Astrocyte of the spinal cord (primary cell): Measurements from ENCODE around the gene BCL6.

Source experiments
- DNase-seq: peaks from one replicate; pipeline ENCODE4 v3.0.0; 2011; ENCODE audit warnings: low read depth, low spot score
- H3K4me3 ChIP-seq: 2 replicates; pipeline ENCODE4 v1.5.1; 2011; ENCODE audit warnings: low read depth, mild to moderate bottlenecking, low read length, moderate library complexity
- in situ Hi-C: cut with HindIII; loops from 2 replicates; pipeline ENCODE4 v1.10.0; 2017; ENCODE audit warnings: low sequenced_read_pairs
- TF ChIP-seq, protein P1 (sequence below): IDR thresholded peaks from 2 replicates; pipeline ENCODE4 v1.5.1; 2012; ENCODE audit warnings: low read depth, mild to moderate bottlenecking, low read length, inconsistent platforms

Gene BCL6

DNA sequence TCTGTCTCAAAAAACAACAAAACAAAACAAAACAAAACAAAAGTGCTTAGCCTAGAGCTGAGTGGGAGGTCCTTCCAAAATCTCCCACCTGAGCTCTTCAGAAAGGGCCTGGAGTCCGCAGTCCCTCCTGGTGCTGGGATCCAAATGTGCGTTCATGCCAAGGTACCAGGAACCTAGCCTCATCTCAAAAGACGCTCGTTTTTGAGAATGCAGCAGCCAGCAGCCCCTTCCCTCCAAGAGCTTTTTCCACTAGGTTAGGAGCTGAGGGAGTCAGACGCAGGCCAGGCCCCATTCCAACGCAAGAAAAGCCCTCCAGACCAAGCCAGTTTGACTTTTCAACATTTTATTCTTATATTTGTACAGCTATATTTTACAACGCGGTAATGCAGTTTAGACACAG is 24.2 kb downstream of the BCL6 start:
- H3K4me3 ChIP-seq = no peak overlapping the region
- TF ChIP-seq, protein P1, sequence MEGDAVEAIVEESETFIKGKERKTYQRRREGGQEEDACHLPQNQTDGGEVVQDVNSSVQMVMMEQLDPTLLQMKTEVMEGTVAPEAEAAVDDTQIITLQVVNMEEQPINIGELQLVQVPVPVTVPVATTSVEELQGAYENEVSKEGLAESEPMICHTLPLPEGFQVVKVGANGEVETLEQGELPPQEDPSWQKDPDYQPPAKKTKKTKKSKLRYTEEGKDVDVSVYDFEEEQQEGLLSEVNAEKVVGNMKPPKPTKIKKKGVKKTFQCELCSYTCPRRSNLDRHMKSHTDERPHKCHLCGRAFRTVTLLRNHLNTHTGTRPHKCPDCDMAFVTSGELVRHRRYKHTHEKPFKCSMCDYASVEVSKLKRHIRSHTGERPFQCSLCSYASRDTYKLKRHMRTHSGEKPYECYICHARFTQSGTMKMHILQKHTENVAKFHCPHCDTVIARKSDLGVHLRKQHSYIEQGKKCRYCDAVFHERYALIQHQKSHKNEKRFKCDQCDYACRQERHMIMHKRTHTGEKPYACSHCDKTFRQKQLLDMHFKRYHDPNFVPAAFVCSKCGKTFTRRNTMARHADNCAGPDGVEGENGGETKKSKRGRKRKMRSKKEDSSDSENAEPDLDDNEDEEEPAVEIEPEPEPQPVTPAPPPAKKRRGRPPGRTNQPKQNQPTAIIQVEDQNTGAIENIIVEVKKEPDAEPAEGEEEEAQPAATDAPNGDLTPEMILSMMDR = no peak
- in situ Hi-C loops = no loop called here
- DNase-seq = no peak

DNA sequence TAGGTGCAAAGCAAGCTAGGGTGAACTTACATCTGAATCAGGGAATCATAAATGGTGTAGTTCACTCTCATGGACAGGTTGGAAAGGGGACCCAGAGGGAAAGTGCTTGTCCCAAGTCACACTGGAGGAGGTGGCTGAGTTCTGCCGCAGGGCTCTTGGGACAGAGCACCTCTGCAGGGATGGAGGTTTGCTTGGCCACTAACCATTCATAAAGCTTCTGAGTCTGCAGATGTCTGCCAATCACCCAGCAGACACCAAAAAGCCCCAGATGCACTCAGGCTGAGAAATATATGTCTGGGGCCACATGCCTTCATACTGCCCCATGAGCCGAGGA is 25.0 kb downstream of the BCL6 start:
- no peak for DNase-seq
- in situ Hi-C loops = no loop called here
- no peak overlapping the region for H3K4me3 ChIP-seq
- TF ChIP-seq, protein P1 = no peak

DNA sequence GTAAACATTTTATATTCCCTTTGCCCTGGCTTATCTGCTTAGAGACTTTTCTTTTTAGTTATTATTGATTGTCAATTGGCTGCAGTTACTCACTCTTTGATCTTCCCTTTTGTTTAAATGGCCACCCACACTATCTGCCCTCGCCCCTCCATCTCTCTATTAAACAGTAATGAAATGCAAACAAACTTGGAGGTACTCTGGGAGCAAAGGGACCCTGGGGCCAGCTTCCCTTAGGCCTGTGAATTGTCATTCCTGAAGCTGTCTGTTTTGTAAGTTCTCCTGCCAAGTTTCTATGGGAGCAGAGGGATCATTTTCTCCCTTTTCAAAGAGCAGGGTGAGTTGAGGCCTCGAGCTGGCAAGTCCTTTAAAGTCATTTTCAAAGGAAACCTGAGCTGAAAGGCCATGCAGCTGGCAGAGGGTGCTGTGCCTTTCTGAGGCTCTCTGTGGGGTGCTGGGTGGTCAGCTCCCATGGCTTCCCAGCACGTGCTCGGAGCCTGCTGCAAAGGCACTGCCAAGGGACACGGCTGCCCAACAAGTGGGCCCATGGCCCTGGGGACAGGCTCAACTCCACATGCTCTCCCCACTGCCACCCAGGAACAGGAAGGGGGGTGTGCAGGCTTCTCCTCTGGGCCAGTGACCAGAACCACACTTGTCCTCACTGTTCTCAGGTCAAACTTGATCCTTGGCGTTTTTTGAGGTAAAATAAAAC is 25.5 kb downstream of the BCL6 start:
- DNase-seq = no peak
- in situ Hi-C loops = no loop called here

DNA sequence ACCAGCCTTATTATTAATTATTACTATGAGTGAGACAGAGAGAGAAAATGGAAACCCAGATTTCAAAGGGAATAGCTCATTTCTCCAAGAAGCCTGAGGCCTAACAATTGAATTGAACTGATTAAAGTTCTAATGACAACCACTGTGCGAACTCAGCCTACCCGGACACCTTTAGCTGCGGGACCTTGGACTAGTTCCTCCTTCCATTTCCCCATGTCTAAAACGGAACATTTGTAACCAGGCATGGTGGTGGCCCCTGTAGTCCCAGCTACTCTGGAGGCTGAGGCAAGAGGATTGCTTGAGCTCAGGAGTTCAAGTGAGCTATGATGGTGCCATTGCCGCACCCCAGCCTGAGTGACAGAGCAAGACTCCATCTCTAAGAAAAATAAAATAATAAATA is 26.5 kb downstream of the BCL6 start:
- in situ Hi-C loops = no loop called here
- DNase-seq = no peak
- TF ChIP-seq, protein P1 = no peak
- H3K4me3 ChIP-seq = no peak overlapping the region

More for the DNA sequence above, 25.5 kb downstream of the BCL6 start:
- TF ChIP-seq, protein P1 = no peak
- no peak overlapping the region for H3K4me3 ChIP-seq

DNA sequence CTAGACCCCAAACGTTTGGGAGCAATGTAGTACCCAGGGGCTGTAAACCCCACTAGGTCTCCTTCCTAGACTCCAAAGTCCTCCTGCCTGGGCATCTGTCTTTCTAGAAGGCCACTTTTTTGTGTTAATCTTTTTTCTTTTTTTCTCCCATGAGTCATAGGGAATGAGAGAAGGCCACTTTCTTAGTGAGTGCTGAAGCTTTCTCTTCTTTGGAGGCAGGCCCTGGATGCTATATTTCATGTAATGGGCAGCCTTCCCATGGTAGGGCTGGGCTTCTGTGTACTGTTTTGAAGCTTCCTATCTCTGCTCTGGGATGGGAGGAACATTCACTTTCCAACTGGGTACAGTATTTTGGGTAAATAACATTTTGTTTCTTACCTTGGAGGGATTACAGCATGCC is 27.7 kb downstream of the BCL6 start:
- TF ChIP-seq, protein P1 = no peak
- H3K4me3 ChIP-seq = no peak overlapping the region
- DNase-seq = no peak
- in situ Hi-C loops = no loop called here

DNA sequence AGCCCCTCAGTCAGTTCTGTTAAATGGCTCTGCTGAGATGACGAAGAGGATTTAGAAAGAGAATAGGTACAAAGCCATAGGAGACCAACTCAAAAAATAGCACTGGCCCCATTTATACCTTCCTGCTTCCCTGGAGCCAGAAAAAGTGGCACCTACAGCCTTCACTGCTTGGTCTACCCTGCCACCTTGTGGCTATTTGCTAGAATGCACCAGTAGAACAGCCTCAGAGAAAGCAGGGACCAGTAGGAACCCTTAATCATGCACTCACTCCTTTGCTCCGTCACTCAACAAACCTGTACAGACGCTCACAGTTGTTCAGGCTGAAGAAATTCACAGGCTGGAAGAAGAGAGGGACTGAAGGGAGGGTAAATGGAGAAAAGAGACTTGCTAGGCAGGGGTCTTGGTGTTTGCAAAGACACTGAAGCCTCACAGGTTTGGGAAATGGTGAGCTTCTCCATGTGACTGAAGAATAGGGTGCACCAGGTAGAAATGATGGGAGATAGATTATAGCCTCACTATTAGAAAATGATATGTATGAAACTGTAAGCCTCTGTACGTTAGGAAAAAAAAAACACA is 30.8 kb downstream of the BCL6 start:
- TF ChIP-seq, protein P1 = peak; percentile 91
- no peak overlapping the region for H3K4me3 ChIP-seq

DNA sequence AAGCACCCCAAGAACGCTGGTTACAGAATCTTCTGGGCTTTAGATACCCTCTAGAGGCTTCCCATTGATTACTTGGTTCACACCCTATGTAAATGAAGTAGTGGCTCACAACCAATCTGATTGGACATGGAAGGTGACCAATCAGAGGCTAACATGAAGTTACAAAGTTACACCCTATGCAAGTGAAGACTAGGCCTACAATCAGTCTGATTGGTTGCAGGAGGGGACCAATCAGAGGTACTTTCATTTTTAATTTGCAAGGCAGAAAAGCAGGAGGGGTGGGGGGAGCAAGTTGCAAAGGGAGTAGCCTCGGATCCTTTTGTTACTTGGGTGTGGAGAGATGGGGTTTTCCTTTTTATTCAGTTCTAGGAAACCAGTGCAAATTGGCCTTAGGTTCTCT is 31.8 kb downstream of the BCL6 start:
- H3K4me3 ChIP-seq = no peak overlapping the region
- TF ChIP-seq, protein P1 = no peak
- in situ Hi-C loops = no loop called here
- DNase-seq = no peak

More for the DNA sequence above, 30.8 kb downstream of the BCL6 start:
- in situ Hi-C loops = no loop called here
- DNase-seq = peak; percentile 71
